WTC11 (cell line): ENCODE data around the gene ROBO2.

ENCODE experiments used
- ATF1 ChIP-seq: sonication (generic); formaldehyde crosslinking; IDR thresholded peaks from 2 replicates; pipeline ENCODE4 v1.8.1; 2023; ENCODE audit warnings: mild to moderate bottlenecking, moderate library complexity, missing genetic modification reagents
- CBFB ChIP-seq: sonication (generic); formaldehyde crosslinking; IDR thresholded peaks from 2 replicates; pipeline ENCODE4 v1.8.1; 2022; ENCODE audit warnings: mild to moderate bottlenecking, low read depth, missing genetic modification reagents
- CREB1 ChIP-seq: sonication (generic); formaldehyde crosslinking; IDR thresholded peaks from 2 replicates; pipeline ENCODE4 v1.8.0; 2023; ENCODE audit warnings: mild to moderate bottlenecking, missing genetic modification reagents
- FOXJ3 ChIP-seq: sonication (generic); formaldehyde crosslinking; IDR thresholded peaks from 2 replicates; pipeline ENCODE4 v1.9.0; 2021; ENCODE audit warnings: missing genetic modification reagents, mild to moderate bottlenecking, borderline replicate concordance
- ZNF121 ChIP-seq: sonication (generic); formaldehyde crosslinking; IDR thresholded peaks from 2 replicates; pipeline ENCODE4 v1.8.0; 2023; ENCODE audit warnings: missing genetic modification reagents
- ZNF232 ChIP-seq: sonication (generic); formaldehyde crosslinking; IDR thresholded peaks from 2 replicates; pipeline ENCODE4 v1.8.0; 2022; ENCODE audit warnings: mild to moderate bottlenecking, missing genetic modification reagents
- TF ChIP-seq, protein P1 (sequence below): fragments of 200-600 bp; IDR thresholded peaks from 2 replicates; pipeline ENCODE4 v1.8.0; 2022; ENCODE audit warnings: antibody characterized with exemption
- TF ChIP-seq, protein P2 (sequence below): sonication (generic); formaldehyde crosslinking; IDR thresholded peaks from 2 replicates; pipeline ENCODE4 v1.8.0; 2023; ENCODE audit warnings: missing genetic modification reagents, mild to moderate bottlenecking, borderline replicate concordance
- TF ChIP-seq, protein P3 (sequence below): sonication (generic); formaldehyde crosslinking; IDR thresholded peaks from 2 replicates; pipeline ENCODE4 v1.8.0; 2023; ENCODE audit warnings: missing genetic modification reagents

DNA sequence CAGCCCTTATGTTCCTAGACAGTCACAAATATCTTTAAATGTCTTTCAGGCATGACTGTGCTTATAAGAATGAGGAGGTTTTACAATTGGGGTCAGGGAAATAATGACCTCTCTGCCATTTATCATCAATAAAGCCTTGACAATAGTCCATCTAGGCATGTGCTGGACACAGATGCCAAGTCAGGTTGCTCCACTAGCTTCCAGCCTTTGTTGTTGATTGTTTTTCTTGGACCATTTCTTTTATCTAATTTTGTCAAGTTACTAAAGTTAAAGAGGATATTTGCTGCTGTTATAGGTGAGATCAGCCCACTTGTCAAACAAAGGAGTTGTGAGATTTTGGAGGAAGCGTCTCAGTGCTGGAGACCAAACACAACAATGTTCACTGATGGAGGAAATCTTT lies 628.0 kb downstream of the ROBO2 start:
- TF ChIP-seq ATF1: no peak
- TF ChIP-seq, protein P1, sequence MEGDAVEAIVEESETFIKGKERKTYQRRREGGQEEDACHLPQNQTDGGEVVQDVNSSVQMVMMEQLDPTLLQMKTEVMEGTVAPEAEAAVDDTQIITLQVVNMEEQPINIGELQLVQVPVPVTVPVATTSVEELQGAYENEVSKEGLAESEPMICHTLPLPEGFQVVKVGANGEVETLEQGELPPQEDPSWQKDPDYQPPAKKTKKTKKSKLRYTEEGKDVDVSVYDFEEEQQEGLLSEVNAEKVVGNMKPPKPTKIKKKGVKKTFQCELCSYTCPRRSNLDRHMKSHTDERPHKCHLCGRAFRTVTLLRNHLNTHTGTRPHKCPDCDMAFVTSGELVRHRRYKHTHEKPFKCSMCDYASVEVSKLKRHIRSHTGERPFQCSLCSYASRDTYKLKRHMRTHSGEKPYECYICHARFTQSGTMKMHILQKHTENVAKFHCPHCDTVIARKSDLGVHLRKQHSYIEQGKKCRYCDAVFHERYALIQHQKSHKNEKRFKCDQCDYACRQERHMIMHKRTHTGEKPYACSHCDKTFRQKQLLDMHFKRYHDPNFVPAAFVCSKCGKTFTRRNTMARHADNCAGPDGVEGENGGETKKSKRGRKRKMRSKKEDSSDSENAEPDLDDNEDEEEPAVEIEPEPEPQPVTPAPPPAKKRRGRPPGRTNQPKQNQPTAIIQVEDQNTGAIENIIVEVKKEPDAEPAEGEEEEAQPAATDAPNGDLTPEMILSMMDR: no peak
- TF ChIP-seq FOXJ3 (CRISPR knock-in tag): no peak
- no peak for TF ChIP-seq ZNF121 (CRISPR knock-in tag)
- TF ChIP-seq, protein P2, sequence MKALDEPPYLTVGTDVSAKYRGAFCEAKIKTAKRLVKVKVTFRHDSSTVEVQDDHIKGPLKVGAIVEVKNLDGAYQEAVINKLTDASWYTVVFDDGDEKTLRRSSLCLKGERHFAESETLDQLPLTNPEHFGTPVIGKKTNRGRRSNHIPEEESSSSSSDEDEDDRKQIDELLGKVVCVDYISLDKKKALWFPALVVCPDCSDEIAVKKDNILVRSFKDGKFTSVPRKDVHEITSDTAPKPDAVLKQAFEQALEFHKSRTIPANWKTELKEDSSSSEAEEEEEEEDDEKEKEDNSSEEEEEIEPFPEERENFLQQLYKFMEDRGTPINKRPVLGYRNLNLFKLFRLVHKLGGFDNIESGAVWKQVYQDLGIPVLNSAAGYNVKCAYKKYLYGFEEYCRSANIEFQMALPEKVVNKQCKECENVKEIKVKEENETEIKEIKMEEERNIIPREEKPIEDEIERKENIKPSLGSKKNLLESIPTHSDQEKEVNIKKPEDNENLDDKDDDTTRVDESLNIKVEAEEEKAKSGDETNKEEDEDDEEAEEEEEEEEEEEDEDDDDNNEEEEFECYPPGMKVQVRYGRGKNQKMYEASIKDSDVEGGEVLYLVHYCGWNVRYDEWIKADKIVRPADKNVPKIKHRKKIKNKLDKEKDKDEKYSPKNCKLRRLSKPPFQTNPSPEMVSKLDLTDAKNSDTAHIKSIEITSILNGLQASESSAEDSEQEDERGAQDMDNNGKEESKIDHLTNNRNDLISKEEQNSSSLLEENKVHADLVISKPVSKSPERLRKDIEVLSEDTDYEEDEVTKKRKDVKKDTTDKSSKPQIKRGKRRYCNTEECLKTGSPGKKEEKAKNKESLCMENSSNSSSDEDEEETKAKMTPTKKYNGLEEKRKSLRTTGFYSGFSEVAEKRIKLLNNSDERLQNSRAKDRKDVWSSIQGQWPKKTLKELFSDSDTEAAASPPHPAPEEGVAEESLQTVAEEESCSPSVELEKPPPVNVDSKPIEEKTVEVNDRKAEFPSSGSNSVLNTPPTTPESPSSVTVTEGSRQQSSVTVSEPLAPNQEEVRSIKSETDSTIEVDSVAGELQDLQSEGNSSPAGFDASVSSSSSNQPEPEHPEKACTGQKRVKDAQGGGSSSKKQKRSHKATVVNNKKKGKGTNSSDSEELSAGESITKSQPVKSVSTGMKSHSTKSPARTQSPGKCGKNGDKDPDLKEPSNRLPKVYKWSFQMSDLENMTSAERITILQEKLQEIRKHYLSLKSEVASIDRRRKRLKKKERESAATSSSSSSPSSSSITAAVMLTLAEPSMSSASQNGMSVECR (CRISPR knock-in tag): no peak
- TF ChIP-seq CBFB (CRISPR knock-in tag): no peak
- TF ChIP-seq, protein P3, sequence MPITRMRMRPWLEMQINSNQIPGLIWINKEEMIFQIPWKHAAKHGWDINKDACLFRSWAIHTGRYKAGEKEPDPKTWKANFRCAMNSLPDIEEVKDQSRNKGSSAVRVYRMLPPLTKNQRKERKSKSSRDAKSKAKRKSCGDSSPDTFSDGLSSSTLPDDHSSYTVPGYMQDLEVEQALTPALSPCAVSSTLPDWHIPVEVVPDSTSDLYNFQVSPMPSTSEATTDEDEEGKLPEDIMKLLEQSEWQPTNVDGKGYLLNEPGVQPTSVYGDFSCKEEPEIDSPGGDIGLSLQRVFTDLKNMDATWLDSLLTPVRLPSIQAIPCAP (CRISPR knock-in tag): no peak
- no peak for TF ChIP-seq CREB1 (CRISPR knock-in tag)
- TF ChIP-seq ZNF232 (CRISPR knock-in tag): no peak
